Esophagus squamous epithelium (tissue), 4 donors: ENCODE data around the gene DHTKD1.

Source experiments
- CTCF ChIP-seq, 6 experiments: fragments of 450-650 bp in 4 of 6; fragments of 200-600 bp in 2 of 6; sonication (generic) in 2 of 6; IDR thresholded peaks; one replicate each; pipeline ENCODE4 v1.5.1; 2016 to 2019; ENCODE audit warnings: antibody characterized with exemption in 6 of 6, mild to moderate bottlenecking in 4 of 6, moderate library complexity in 4 of 6
- POLR2A ChIP-seq, 4 donors: fragments of 450-650 bp; IDR thresholded peaks; one replicate each; pipeline ENCODE4 v1.6.1; 2017; ENCODE audit warnings: antibody characterized with exemption in 4 of 4, mild to moderate bottlenecking in 4 of 4, moderate library complexity in 3 of 4

GRCh38 chr10:12022580-12023257 is 46.0 kb upstream of the DHTKD1 start:
- TF ChIP-seq CTCF (IDR thresholded peaks at IDR 0.05) (no peak), POLR2A (IDR thresholded peaks at IDR 0.05) (no peak)
